Esophagus squamous epithelium (tissue), 5 donors: ENCODE results near the gene BCO1. TPM values are rescaled to one million over a fixed set of nuclear protein-coding genes. Genes with fewer than 3 reads are reported as not detected.

ENCODE experiments used
- DNase-seq: peaks from one replicate; lab custom pipeline; 2025; lab: John Stamatoyannopoulos, UW
- H3K27ac ChIP-seq, 4 donors: fragments of 200-600 bp; sonication (generic); one replicate each; pipeline ENCODE4 v1.5.1; 2016 to 2019; ENCODE audit warnings: mild to moderate bottlenecking in 1 of 4
- H3K27me3 ChIP-seq, 4 donors: fragments of 200-600 bp; sonication (generic); 1 replicate in 3 of 4; 2 replicates in 1 of 4; pipeline versions ENCODE4 v1.5.1 to v1.6.0; 2017 to 2021; ENCODE audit warnings: antibody characterized with exemption in 1 of 4
- H3K36me3 ChIP-seq, 3 donors: fragments of 200-600 bp; sonication (generic); one replicate each; pipeline ENCODE4 v1.5.1; 2016 to 2019
- H3K4me1 ChIP-seq, 3 donors: fragments of 200-600 bp; sonication (generic); one replicate each; pipeline ENCODE4 v1.5.1; 2017 to 2019
- H3K4me3 ChIP-seq, 4 donors: fragments of 200-600 bp; sonication (generic); 1 replicate in 3 of 4; 2 replicates in 1 of 4; pipeline ENCODE4 v1.5.1; 2016 to 2019; ENCODE audit warnings: mild to moderate bottlenecking in 2 of 4, moderate library complexity in 1 of 4
- H3K9me3 ChIP-seq, 3 donors: fragments of 200-600 bp; sonication (generic); one replicate each; pipeline ENCODE4 v1.5.1; 2016 to 2019
- CTCF ChIP-seq, 6 experiments: fragments of 450-650 bp in 4 of 6; fragments of 200-600 bp in 2 of 6; sonication (generic) in 2 of 6; IDR thresholded peaks; one replicate each; pipeline ENCODE4 v1.5.1; 2016 to 2019; ENCODE audit warnings: antibody characterized with exemption in 6 of 6, mild to moderate bottlenecking in 4 of 6, moderate library complexity in 4 of 6
- POLR2A ChIP-seq, 4 donors: fragments of 450-650 bp; IDR thresholded peaks; one replicate each; pipeline ENCODE4 v1.6.1; 2017; ENCODE audit warnings: antibody characterized with exemption in 4 of 4, mild to moderate bottlenecking in 4 of 4, moderate library complexity in 3 of 4
- whole genome bisulfite sequencing, 2 donors: methylation state at CpG; one replicate each; pipeline ENCODE4 v1.1.5; 2018; 5-methylcytosine and 5-hydroxymethylcytosine counted together
- intact Hi-C: fragments of 100-400 bp; cut with DNase I; formaldehyde crosslinking; loops from one replicate; pipeline ENCODE4 v1.15.0; 2022
- total RNA-seq, 4 donors: library from RNA; depleted of rRNA; stranded (reverse); fragments of >200 nt; gene quantifications; one replicate each; pipeline ENCODE4 v1.1.0, GENCODE V29; 2016
- donor health status: DM: yes; HTN: yes; CAD: no.

The BCO1 gene
- total RNA-seq, 4 donors from 2014 or later, result 0.19 to 0.83 (median 0.59) TPM; not detected in 1

GRCh38 chr16:81315271-81316175 is 77.0 kb downstream of the BCO1 start:
- TF ChIP-seq CTCF (IDR thresholded peaks at IDR 0.05), result peak in 1 of 6 experiments; percentile 2
- peak in 1 of 4 donors; percentile 48 for TF ChIP-seq POLR2A (IDR thresholded peaks at IDR 0.05)
- intact Hi-C loops, result no loop called here
- H3K27me3 ChIP-seq, result no peaks in the 10 kb centered on the region
- no peaks in the 10 kb centered on the region for H3K9me3 ChIP-seq
- H3K27ac ChIP-seq, result peak overlapping the region; percentile 93 to 99 (median 97)
- peaks cover 15 to 86% (median 39%) of the 10 kb centered on the region in 3 donors for H3K4me1 ChIP-seq
- peaks cover 0 to 9% (median 0%) of the 10 kb centered on the region in 3 donors for H3K36me3 ChIP-seq
- peak overlapping the region; percentile 75 to 97 (median 96) for H3K4me3 ChIP-seq
- DNase-seq, result no peak
- WGBS, 2 donors, result 4 to 6% methylated on average over 7 to 11 of the region's 88 CpGs

- H3K27ac ChIP-seq, result peak overlapping the region; percentile 93 to 99 (median 97)
- intact Hi-C loops, result no loop called here
- no peaks in the 10 kb centered on the region for H3K27me3 ChIP-seq
- 54 to 58% methylated on average over 4 to 5 of the region's 5 CpGs for WGBS, 2 donors
- H3K4me1 ChIP-seq, result peaks cover 15 to 87% (median 39%) of the 10 kb centered on the region in 3 donors
- H3K9me3 ChIP-seq, result no peaks in the 10 kb centered on the region
- no peak for DNase-seq
- peak overlapping the region; percentile 75 to 97 (median 96) for H3K4me3 ChIP-seq
- H3K36me3 ChIP-seq, result peaks cover 0 to 8% (median 0%) of the 10 kb centered on the region in 3 donors
- TF ChIP-seq POLR2A (IDR thresholded peaks at IDR 0.05) (no peak), CTCF (IDR thresholded peaks at IDR 0.05) (no peak)
Observed at GRCh38 chr16:81316176-81316496, 77.6 kb downstream of the BCO1 start.

- Histone ChIP-seq H3K4me1 (peaks cover 7 to 74% (median 34%) of the 10 kb centered on the region in 3 donors), H3K4me3 (no peak overlapping the region), H3K36me3 (no peaks in the 10 kb centered on the region), H3K27me3 (no peaks in the 10 kb centered on the region), H3K9me3 (no peaks in the 10 kb centered on the region), H3K27ac (peak overlapping the region in 3 of 4 donors; percentile 58 to 99 (median 93))
- WGBS, 2 donors, result 76% methylated on average over 6 to 7 of the region's 7 CpGs
- intact Hi-C loops, result no loop called here
- DNase-seq, result no peak
- TF ChIP-seq CTCF (IDR thresholded peaks at IDR 0.05) (peak in 1 of 6 experiments; percentile 18), POLR2A (IDR thresholded peaks at IDR 0.05) (no peak)
Observed at GRCh38 chr16:81318711-81319110, 80.2 kb downstream of the BCO1 start.

- H3K27me3 ChIP-seq, result no peaks in the 10 kb centered on the region
- H3K4me3 ChIP-seq, result no peak overlapping the region
- no peaks in the 10 kb centered on the region for H3K9me3 ChIP-seq
- intact Hi-C loops, result no loop called here
- peaks cover 0 to 4% (median 0%) of the 10 kb centered on the region in 3 donors for H3K36me3 ChIP-seq
- peak overlapping the region in 3 of 4 donors; percentile 58 to 99 (median 93) for H3K27ac ChIP-seq
- 31 to 42% methylated on average over 6 of the region's 6 CpGs for WGBS, 2 donors
- H3K4me1 ChIP-seq, result peaks cover under 1 to 74% (median 30%) of the 10 kb centered on the region in 3 donors
- TF ChIP-seq CTCF (IDR thresholded peaks at IDR 0.05) (no peak), POLR2A (IDR thresholded peaks at IDR 0.05) (peak in 1 of 4 donors; percentile 12)
- no peak for DNase-seq
Observed at GRCh38 chr16:81319221-81319912, 80.9 kb downstream of the BCO1 start.
